ENCODE results near the gene ENTHD1.
A peak's percentile ranks its signal among the peaks of the same experiment; 100 is the strongest.
"Not testable (repeated sequence)": the region's sequence is repeated elsewhere in the genome, so short reads cannot be mapped to it uniquely, and the experiment has no call there.

The ENTHD1 gene

DNA sequence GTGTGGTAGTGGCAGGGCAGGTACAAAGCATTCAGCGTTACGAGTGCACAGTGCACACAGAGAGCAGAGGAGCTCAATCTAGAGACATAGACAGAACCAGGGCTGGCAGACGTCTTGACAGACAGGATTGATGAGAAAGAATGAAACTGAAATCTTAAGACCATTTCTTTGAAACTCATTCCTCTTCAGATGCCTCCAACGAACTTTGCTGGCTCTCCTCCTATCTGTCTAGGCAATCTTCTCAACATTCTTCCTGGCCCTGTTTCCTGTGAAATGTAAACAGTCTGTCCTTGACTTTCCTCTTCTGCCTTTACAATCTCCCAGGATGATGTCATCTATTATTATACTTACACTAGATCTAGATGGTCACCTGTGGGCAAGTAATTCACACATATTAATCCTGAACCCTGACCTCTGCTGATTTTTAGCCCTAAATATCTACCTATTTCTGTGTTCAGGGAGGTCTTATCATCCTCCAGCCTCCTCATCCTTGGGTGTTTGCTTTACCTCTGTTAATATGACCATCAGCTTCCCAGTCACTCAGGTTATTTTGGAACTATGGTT is 119.5 kb downstream of the ENTHD1 start:
- DNase-seq = peak; percentile 17

DNA sequence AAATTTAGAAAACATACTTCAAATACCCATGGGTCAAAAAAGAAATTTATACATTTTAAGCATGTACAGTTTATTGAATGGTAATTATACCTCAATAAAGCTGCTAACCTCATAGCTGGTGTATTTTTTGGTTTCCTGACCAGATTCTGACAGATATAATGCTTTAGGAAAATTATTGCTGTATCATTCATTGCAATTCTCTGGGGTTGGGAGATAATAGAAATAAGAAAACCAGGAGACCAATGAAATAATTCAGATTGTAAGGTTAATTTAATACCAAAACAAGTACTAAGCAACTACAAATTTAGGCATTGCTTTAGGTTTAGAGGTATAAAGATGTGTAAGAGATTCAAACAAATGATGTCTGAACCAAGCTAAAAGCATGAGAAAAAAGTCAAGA is 120.1 kb downstream of the ENTHD1 start:
- DNase-seq = no peak

DNA sequence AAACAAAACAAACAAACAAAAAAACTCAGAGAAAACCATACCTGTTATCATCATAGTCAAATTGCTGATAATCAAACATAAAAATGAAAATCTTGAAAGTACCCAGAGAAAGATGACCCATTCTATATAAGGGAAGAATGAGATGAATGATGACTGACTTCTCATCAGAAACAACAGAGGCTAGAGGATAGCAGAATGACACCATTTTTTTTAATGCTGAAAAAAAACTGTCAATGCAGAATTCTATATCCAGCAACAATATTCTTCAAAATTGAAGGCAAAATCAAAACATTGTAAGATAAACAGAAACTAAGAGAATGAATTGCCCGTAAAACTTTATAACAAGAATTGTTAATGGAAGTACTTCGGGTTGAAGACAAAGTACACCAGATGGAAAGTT is 122.1 kb downstream of the ENTHD1 start:
- DNase-seq = no peak

DNA sequence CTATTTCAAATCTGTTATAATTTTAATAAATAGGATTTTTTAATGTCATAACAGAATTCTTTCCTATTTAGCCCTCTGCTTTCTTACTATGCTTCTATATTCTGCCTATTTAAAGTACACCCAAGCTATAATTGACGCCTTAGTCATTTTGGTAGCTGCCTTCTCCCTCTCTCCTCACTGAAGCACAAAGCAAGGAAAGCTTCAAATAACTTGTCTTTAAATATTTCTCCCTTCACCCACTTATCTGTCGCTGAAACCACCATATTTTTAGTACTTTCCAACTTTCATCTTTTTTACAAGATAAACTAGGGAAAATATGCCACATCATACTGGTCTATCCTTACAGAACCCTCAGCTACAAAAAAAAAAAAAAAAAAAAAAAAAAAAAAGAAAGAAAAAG is 127.9 kb downstream of the ENTHD1 start:
- no peak for DNase-seq

DNA sequence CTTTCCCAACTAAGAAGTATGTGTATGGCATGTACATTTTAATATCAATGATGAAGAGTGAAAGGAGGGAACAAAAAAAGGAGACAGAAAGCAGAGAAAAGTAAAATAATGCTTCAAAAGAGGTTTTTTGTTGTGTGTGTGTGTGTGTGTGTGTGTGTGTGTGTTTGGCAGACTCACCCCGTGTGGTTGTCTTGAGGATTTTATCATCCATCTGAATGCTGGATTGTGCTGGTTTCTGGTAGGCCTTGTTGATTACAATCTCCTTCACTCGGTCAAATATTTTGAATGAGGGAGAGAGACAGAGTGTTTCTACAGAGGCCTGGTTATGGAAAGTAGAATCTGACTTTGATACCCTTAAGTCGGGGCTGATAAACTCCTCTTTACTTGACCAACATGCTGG is 128.5 kb downstream of the ENTHD1 start:
- DNase-seq = no peak

DNA sequence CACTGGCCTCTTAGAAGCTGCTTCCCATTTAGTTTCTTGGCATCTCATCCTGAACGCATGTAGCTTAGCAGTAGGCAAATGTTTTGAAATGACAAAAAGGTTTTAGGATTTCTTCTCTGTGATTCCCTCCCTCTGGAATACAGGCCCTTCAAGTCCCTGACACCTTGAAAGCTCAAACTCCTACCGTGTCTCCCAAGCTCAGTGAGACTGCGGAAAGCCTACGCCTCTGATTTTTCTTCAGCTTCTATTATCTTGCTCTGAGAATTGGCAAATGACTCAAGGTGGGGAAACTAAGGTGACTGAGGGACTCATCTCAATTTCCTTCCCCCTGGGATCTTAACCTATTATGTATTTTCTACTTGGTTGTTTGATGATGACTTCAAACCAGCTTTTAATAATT is 130.3 kb downstream of the ENTHD1 start:
- DNase-seq = no peak

DNA sequence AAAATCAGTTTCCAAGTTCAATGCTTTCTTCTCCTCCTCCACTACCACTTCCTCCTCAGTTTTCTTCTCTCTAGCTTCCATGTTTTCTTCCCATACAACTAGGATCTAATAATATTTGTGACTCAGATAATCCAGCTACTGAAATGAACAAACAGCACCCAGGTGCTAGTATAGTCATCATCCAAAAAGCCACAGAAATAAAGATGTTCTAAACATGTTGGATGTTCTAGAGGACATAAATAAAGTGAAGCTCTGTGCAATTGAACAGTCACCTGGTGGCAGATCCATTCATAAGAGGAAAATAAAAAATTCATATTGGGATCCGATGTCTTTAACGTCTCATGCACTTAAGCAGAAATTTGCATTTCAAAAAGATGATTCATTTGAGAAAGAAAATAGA is 142.8 kb downstream of the ENTHD1 start:
- no peak for DNase-seq

DNA sequence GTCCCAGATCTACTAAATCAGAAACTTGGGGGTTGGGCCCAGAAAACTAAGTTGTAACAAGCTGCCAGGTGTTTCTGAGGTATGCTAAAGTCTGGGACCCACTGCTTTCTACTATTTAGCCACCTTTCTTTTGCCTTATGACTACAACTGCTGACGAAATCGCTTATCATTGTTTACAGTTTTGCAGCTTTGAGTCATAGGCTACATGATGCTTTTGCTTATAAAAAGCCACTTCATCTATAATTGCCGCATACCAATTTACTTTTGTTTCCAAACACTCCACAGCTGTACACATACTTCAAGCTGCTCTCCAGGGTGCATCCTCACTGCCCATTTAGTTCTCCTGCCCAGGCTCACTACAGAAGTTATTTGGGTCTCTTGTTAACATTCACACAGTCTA is 144.7 kb downstream of the ENTHD1 start:
- DNase-seq = no peak

DNA sequence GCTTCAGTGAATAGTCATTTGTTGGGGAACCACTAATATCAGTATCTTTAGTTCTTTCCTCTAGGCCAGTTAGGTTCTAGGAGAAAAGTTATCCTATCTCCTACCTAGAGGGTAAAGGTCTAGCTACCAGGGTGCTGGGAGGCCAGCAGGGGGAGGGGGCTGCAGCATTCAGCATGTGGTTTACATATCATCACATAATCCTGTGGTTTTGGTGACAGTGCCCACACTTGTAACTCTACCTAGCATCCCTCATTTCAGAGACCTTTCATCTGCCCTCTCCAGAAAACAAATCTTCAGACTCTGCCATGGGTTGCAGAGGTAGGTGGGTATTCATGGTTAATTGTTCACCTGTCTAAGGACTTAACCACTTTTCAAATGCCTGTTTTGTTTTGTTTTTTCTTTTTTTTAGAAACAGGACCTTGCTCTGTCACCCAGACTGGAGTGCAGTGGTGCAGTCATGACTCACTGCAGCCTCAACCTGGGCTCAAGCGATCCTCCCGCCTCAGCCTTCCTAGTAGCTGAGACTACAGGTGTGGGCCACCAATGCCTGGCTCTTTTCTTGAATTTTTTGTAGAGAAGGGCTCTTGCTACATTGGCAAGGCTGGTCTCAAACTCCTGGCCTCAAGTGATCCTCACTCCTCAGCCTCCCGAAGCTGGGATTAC is 146.8 kb downstream of the ENTHD1 start:
- DNase-seq = no peak

DNA sequence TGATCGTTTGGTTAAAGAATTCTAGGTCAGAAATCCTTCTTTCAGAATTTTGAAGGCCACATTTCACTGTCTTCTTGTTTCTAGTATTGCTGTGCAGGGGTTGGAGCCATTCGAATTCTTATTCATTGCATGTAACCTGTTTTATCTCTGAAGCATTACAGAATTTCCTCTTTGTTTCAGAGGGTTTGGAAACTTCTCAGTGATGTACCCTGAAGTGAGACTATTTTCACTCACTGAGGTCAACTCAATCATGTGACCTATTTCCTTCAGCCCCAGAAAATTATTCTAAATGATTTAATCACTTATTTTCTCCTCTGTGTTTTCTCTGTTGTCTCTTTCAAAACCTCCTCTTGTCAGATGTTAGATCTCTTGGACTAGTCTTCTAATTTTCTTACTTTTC is 147.8 kb downstream of the ENTHD1 start:
- DNase-seq = no peak

DNA sequence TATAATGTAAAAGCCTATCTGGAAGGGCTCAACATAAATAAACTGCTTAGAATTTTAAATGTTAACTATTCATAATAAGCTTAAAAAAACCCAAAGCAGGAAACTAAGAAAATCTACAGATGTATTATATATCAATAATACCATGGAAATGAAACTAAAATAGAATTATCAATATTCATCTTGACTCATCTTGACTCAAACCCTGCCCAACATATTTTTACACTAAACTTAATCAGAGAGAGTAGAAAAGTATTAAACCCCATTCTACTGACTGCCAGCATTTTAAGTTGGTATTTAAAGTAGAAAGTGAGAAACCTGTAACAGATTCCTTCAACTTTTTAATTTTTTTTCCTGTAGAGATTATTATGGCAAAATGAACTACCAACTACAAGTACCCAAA is 149.2 kb downstream of the ENTHD1 start:
- DNase-seq = no peak

DNA sequence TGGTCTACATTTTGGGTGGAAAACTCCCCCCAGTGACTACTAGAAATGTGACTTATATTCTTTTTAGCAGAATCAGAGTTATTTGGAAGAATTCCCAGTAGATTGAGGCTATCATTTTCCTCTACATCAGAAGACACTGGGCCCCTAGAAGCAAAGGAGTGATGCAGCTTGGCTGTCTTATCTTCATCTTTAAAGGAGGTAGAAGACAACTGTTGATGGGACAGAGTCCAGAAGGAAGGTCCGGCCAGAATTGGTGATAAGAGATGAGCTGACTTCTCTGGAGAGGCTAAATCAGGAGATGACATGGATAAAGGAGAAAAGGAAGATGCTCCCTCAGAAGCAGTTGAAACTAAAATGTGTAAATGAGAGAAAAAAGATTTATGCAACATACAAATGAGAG is 149.6 kb downstream of the ENTHD1 start:
- DNase-seq = no peak

DNA sequence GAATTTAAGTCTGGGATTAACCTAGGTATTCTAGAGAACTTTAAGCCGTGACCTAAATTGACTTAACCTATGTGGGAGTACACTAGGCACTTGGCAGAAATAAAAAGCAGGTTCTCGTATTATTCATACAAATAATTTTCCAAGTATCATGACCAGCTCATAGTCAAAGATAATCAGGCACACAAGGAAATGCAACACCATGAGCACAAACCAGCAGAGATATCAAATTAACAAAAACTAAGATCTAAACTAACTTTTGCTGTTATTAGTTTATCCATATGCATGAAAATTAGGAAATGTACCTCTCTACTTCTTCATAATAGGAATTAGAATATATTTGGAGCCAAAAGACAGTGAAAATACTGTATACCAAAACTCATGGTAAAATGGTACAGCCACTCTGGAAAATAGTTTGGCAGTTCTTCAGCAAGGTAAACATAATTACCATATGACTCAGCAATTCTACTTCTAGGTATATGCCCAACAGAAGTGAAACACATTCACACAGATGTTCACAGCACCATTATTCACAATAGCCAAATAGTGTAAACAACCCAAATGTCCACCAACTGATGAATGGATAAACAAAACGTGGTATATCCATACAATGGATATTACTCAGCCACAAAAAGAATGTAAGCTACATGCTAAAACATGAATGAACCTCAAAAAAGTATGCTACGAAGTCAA is 154.1 kb downstream of the ENTHD1 start:
- no peak for DNase-seq

DNA sequence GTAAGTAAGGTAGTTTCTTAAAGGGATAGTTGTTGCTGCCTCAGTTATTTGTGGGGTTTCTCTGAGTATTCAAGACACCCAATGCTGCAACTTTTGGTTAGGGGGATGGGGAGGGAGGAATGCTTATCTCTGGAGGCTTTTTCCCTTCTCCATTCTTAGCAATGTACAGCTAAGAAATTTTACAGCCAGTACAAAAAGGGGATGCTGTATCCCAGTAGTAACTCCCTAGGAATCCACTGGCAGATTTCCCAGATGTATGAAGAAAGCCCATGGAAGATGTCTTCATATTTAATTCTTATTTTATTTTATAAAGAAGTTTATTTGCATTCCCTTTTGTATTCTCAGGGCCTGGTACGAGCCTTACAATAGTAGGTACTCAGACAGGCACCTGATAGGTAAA is 154.8 kb downstream of the ENTHD1 start:
- DNase-seq = no peak

DNA sequence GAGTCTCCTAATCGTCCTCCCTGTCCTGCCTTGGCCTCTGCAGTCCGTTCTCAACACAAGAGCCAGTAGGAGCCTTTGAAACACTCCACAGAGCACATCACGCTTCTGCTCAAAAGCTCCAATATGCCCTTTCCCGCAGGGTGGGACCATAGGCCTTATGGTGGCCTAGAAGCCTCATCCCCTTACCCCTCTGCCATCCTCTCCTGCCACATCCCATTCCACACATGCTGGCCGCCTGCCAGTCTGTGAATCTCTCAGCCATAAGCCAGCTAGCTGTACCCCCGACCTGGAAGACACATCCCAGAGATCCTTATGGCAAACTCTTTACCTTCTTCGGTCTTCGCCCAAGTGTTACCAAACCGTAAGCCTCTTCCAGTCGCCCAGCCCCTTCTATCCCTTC is 157.8 kb downstream of the ENTHD1 start:
- DNase-seq = no peak

DNA sequence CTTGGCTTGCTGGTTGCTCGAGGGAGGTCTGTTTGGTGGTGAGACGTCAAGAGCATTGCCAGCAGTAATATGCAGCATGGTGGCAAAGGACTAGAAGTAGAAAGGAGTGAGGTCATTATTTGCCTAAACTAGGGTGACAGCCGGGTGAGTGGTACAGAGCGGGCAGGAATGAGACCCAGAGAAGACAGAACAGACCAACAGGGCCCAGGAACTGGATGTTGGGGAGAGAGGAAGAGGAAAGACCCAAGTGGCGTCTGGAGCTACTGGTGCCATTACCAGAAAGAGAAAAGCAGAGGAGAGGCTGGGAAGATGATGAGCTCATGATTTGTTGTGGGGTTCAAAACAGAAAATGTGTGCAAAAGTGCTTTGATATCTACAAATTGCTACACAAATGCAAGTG is 158.7 kb downstream of the ENTHD1 start:
- DNase-seq = no peak

DNA sequence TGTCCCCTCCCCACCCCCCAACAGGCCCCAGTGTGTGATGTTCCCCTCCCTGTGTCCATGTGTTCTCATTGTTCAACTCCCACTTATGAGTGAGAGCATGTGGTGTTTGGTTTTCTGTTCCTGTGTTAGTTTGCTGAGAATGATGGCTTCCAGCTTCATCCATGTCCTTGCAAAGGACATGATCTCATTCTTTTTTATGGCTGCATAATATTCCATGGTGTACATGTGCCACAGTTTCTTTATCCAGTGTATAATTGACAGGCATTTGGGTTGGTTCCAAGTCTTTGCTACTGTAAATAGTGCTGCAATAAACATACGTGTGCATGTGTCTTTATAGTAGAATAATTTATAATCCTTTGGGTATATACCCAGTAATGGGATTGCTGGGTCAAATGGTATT is 159.5 kb downstream of the ENTHD1 start:
- DNase-seq = not testable (repeated sequence)

DNA sequence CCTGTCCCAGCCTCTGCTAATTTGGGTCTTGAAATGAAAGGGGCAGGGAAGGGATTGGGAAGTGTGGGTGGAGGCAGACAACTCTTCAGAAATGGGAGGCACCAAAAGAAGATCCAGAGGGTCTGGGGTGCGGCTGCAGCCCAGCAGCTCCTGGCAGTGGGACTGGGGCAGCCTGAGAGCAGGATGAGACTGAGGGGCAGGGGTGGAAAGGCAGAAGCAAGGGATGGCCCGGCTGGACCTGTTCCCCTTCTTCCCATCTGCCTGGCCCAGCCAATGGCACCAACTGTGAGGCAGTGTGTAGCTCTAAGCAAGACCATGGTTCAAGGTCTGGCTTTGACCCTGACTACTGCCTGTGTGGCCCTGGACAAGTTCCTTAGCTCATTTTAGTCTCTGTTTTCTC is 160.4 kb downstream of the ENTHD1 start:
- DNase-seq = no peak

DNA sequence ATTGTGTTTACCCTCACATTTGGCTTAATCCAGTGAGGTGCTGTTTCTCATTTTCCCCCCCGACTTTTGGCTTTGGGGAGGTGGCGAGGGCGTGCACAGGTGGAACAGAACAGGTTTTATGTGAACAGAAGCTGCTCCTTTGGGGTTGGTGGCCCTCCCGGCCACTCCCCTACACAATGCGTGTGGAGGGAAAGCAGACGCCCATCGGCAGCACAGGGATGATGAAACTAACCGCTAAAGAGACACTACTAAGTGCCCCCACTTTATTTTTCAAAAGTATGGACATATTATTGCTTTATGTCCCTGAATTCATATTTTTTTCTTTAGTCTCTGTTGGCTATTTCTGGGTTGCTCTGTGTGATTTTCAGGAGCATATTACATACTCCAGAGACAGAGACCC is 160.9 kb downstream of the ENTHD1 start:
- DNase-seq = no peak

DNA sequence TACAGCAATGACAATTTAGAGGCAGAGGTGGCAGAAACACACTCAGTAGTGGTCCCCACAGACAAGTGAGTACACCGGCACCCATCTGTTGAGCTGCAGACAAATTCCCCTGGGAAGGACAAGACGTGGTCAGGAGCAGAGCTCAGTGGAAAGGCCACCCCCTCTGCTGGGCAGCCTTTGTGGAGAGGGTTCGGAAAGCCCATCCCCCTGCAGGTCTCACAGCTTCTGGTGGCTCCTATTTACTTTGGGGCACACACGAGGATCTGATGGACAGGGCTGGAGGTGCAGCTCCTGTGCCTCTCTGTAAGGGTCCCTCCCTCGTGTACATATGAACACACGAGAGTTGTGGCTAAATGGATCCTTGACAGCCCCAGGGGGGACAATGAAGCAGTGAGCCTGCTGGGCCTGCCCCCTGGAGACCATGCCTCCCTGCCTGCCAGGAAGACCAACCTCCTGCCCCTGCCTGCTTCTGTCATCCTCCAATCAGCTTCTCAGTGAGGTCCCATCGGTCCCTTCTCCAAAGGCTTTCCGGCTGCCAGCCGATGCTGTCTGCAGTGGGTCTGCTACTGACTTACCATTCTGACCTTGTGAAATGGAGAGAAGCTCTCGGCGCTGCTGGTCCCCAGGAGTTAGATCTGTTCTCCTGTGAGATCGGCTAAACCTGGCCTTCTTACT is 161.5 kb downstream of the ENTHD1 start:
- DNase-seq = no peak

DNA sequence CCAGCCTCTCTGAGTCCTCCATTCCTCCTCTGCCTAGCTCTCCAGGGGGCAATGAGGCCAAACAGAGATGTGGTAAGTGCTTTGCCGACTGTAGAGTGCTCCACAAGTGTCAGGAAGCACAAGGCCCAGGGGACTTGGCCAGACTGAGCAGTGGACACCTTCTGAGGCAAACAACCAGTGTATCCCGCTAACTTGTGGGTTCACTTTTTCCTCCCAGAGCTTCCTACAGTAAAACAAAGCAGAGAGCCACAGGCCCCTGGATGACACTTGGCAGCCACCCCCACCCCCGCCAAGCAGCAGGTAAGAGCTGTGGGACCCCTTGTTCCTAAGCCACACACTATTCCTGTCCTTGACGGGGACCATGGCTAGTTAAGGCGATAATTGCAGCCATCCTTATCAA is 162.1 kb downstream of the ENTHD1 start:
- no peak for DNase-seq

DNA sequence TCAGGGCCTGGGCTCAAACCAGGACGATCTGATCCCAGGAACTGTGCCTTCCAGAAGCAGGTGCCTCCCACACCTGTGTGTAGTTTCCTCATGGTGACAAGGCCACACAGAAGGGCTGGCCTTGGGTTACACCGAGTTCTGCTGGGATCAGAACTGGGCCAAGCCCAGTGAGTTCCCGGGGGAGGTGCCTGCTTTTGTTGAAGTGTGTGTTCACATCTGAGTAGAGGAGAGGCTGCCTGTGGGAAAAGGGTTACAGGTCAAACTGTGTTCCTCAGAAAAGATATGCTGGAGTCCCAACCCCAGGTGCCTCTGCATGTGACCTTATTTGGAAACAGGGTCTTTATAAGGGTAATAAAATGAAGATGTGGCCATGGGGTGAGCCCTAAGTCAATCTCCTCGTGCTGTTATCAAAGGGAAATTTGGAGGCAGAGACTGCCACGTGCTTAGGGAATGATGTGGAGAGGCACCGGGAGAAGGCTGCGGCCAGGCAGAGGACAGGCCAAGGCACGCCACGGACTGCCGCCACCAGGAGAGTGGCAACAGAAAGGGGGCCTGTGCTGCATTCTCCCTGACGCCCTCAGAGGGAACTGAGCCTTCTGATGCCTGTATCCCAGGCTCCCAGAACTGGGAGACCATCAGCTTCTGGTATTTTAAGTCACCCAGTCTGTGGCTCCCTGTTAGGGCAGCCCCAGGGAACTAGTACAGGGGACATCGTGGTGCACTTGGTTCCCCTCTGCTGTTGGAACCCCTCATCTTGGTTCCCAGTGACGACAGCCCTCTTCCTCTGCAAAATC is 164.2 kb downstream of the ENTHD1 start:
- no peak for DNase-seq

DNA sequence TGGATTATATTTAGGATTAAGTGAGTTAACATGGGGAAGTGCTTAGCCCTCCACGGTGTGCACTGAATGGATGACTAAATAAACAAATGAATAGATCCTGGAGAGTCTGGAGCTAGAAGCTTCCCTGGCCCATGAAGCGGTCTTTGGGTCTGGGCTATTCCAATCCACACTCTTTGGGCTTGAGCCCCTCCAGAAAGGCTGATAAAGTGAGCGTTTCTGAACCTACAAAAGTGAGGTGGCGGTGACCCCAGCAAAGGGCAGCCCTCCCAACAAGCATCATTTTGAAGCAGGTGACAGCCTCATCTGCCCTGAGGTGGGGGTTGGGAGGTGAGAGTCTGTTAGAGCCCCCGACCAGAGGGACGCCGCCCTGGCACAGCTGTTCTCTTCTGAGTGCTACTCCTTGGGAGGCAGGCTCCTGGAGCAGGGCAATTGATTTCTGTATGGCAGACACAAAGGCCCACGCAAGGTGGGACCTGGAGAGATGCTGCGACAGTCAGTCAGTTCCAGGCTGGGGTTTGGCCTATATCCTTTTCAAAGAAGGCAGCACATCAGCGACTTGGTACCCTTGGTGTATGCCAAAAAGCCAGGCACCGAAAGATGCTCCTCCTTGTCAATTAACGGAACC is 165.2 kb downstream of the ENTHD1 start:
- no peak for DNase-seq

All from stimulated activated naive CD4-positive, alpha-beta T cell treated with Interleukin-2 at 50 U/mL for 16 hours (primary cell).